ENCODE results near the gene NMT2. TPM values are rescaled to one million over a fixed set of nuclear protein-coding genes. Genes with fewer than 3 reads are reported as not detected.

NMT2 gene
- total RNA-seq, 1 donor from 2014 or later: 25.4 TPM

GRCh38 chr10:15155978-15156656 is 12.4 kb downstream of the NMT2 start:
- H4K20me1 ChIP-seq (ENCODE audit: low read depth): peaks cover 26% of the 10 kb centered on the region
- no peaks in the 10 kb centered on the region for H3K4me1 ChIP-seq
- no peak overlapping the region for H3K4me2 ChIP-seq
- TF ChIP-seq EZH2phosphoT487 (IDR thresholded peaks at IDR 0.05) (no peak), CTCF (IDR thresholded peaks at IDR 0.05) (no peak), EZH2 (IDR thresholded peaks at IDR 0.05) (no peak)
- H3K79me2 ChIP-seq (ENCODE audit: low read depth): peaks cover 7% of the 10 kb centered on the region
- Mint-ChIP-seq H3K9me3 (no peaks in the 10 kb centered on the region), H3K27me3 (ENCODE audit: insufficient read depth, low read depth) (no peaks in the 10 kb centered on the region), H3K27ac (no peak overlapping the region), H3K36me3 (peaks cover 14% of the 10 kb centered on the region), H3K4me1 (peaks cover 7% of the 10 kb centered on the region), H3K4me3 (no peak overlapping the region)
- H3K4me3 ChIP-seq: no peak overlapping the region
- no peaks in the 10 kb centered on the region for H3K9me3 ChIP-seq (ENCODE audit: low read depth)
- no peak overlapping the region for H3K9ac ChIP-seq
- no peak overlapping the region for H3K27ac ChIP-seq
- no peak overlapping the region for H2AFZ ChIP-seq (replicated peaks)
- H3K27me3 ChIP-seq: no peaks in the 10 kb centered on the region
- H3K36me3 ChIP-seq: no peaks in the 10 kb centered on the region
- DNase-seq (ENCODE audit: low spot score): no peak
- no peaks in the 10 kb centered on the region for H3F3A ChIP-seq (ENCODE audit: low read depth)

- Histone ChIP-seq H3K36me3 (no peaks in the 10 kb centered on the region), H3K27me3 (no peaks in the 10 kb centered on the region), H3F3A (ENCODE audit: low read depth) (no peaks in the 10 kb centered on the region)
Measured at GRCh38 chr10:15152556-15152955, 15.9 kb downstream of the NMT2 start.

GRCh38 chr10:15150563-15150962 is 17.9 kb downstream of the NMT2 start:
- H3K27me3 ChIP-seq: no peaks in the 10 kb centered on the region
- Mint-ChIP-seq H3K27me3 (ENCODE audit: insufficient read depth, low read depth) (no peaks in the 10 kb centered on the region), H3K4me3 (no peak overlapping the region), H3K4me1 (peaks cover 9% of the 10 kb centered on the region), H3K9me3 (no peaks in the 10 kb centered on the region), H3K27ac (no peak overlapping the region), H3K36me3 (peaks cover 18% of the 10 kb centered on the region)
- no peak overlapping the region for H3K4me3 ChIP-seq
- no peaks in the 10 kb centered on the region for H3K4me1 ChIP-seq
- no peaks in the 10 kb centered on the region for H3K9me3 ChIP-seq (ENCODE audit: low read depth)
- H3K9ac ChIP-seq: no peak overlapping the region
- TF ChIP-seq EZH2phosphoT487 (IDR thresholded peaks at IDR 0.05) (no peak), EZH2 (IDR thresholded peaks at IDR 0.05) (no peak), CTCF (IDR thresholded peaks at IDR 0.05) (no peak)
- peaks cover 7% of the 10 kb centered on the region for H4K20me1 ChIP-seq (ENCODE audit: low read depth)
- no peaks in the 10 kb centered on the region for H3F3A ChIP-seq (ENCODE audit: low read depth)
- H3K36me3 ChIP-seq: no peaks in the 10 kb centered on the region
- DNase-seq (ENCODE audit: low spot score): no peak
- no peak overlapping the region for H3K27ac ChIP-seq
- no peak overlapping the region for H2AFZ ChIP-seq (replicated peaks)
- no peak overlapping the region for H3K4me2 ChIP-seq
- peaks cover 31% of the 10 kb centered on the region for H3K79me2 ChIP-seq (ENCODE audit: low read depth)

More at GRCh38 chr10:15152556-15152955, 15.9 kb downstream of the NMT2 start:
- no peak for DNase-seq (ENCODE audit: low spot score)
- Mint-ChIP-seq H3K4me1 (peaks cover 6% of the 10 kb centered on the region), H3K27me3 (ENCODE audit: insufficient read depth, low read depth) (no peaks in the 10 kb centered on the region), H3K36me3 (peaks cover 21% of the 10 kb centered on the region), H3K9me3 (no peaks in the 10 kb centered on the region), H3K4me3 (no peak overlapping the region), H3K27ac (no peak overlapping the region)
- TF ChIP-seq EZH2phosphoT487 (IDR thresholded peaks at IDR 0.05): no peak
- TF ChIP-seq EZH2 (IDR thresholded peaks at IDR 0.05): no peak
- no peak for TF ChIP-seq CTCF (IDR thresholded peaks at IDR 0.05)
- Histone ChIP-seq H3K27ac (no peak overlapping the region), H3K4me3 (no peak overlapping the region), H3K79me2 (ENCODE audit: low read depth) (peaks cover 27% of the 10 kb centered on the region), H3K9ac (no peak overlapping the region), H4K20me1 (ENCODE audit: low read depth) (peaks cover 6% of the 10 kb centered on the region), H3K9me3 (ENCODE audit: low read depth) (no peaks in the 10 kb centered on the region), H3K4me2 (no peak overlapping the region), H3K4me1 (no peaks in the 10 kb centered on the region), H2AFZ (replicated peaks) (no peak overlapping the region)
